Right atrium auricular region (tissue), 2 donors: ENCODE data around the gene APOBEC3G. TPM values are rescaled to one million over a fixed set of nuclear protein-coding genes. Genes with fewer than 3 reads are reported as not detected.
"Not testable (repeated sequence)": the region's sequence is repeated elsewhere in the genome, so short reads cannot be mapped to it uniquely, and the experiment has no call there.

Experiments used
- DNase-seq: peaks from one replicate; pipeline ENCODE4 v3.0.0-alpha.2; 2019; ENCODE audit warnings: low spot score
- H3K27ac ChIP-seq, 2 donors: fragments of 200-600 bp; sonication (generic); 1 replicate in 1 of 2; 2 replicates in 1 of 2; pipeline ENCODE4 v1.5.1; 2016 to 2019
- H3K27me3 ChIP-seq, 2 donors: fragments of 200-600 bp; sonication (generic); one replicate each; pipeline versions ENCODE4 v1.5.1 to v1.6.0; 2017 to 2019
- H3K36me3 ChIP-seq: fragments of 200-600 bp; sonication (generic); one replicate; pipeline ENCODE4 v1.5.1; 2016
- H3K4me1 ChIP-seq, 2 donors: fragments of 200-600 bp; sonication (generic); one replicate each; pipeline versions ENCODE4 v1.5.1 to v1.6.0; 2017 to 2019
- H3K4me3 ChIP-seq, 2 donors: fragments of 200-600 bp; sonication (generic); 1 replicate in 1 of 2; 2 replicates in 1 of 2; pipeline ENCODE4 v1.5.1; 2017 to 2019; ENCODE audit warnings: mild to moderate bottlenecking in 1 of 2, moderate library complexity in 1 of 2
- H3K9me3 ChIP-seq, 2 donors: fragments of 200-600 bp; sonication (generic); one replicate each; pipeline ENCODE4 v1.5.1; 2019
- CTCF ChIP-seq, 2 donors: fragments of 200-600 bp; sonication (generic); IDR thresholded peaks; one replicate each; pipeline ENCODE4 v1.5.1; 2019; ENCODE audit warnings: antibody characterized with exemption in 2 of 2
- total RNA-seq, 2 donors: library from RNA; depleted of rRNA; stranded (reverse); fragments of >200 nt; gene quantifications; one replicate each; pipeline ENCODE4 v1.1.0, GENCODE V29; 2016

APOBEC3G gene
- total RNA-seq, 2 donors from 2014 or later = 2.5 to 3.2 TPM

DNA sequence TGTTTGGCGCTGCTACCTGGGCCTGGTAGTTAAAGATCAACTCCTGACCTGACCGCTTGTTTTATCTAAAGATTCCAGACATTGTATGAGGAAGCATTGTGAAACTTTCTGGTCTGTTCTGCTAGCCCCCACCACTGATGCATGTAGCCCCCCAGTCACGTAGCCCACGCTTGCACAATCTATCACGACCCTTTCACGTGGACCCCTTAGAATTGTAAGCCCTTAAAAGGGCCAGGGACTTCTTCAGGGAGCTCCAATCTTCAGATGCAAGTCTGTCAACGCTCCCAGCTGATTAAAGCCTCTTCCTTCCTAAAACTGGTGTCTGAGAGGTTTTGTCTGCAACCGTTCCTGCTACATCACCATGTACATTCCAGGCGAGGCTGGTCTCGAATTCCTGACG lies 21.4 kb upstream of the APOBEC3G start:
- Histone ChIP-seq H3K4me1 (no peaks in the 10 kb centered on the region), H3K36me3 (no peaks in the 10 kb centered on the region), H3K4me3 (no peak overlapping the region), H3K27me3 (no peaks in the 10 kb centered on the region), H3K9me3 (no peaks in the 10 kb centered on the region), H3K27ac (no peak overlapping the region)
- no peak for DNase-seq
- TF ChIP-seq CTCF (IDR thresholded peaks at IDR 0.05) = no peak

- not testable (repeated sequence) for H3K27ac ChIP-seq, H3K27me3 ChIP-seq, H3K9me3 ChIP-seq, H3K4me3 ChIP-seq, H3K36me3 ChIP-seq, DNase-seq, H3K4me1 ChIP-seq
Measured at GRCh38 chr22:39061290-39061689, 15.8 kb upstream of the APOBEC3G start.

- H3K36me3 ChIP-seq, DNase-seq, H3K4me1 ChIP-seq, H3K27ac ChIP-seq, H3K4me3 ChIP-seq, H3K9me3 ChIP-seq, H3K27me3 ChIP-seq: not testable (repeated sequence)
Measured at GRCh38 chr22:39061951-39062350, 15.1 kb upstream of the APOBEC3G start.

- not testable (repeated sequence) for H3K27me3 ChIP-seq, H3K4me1 ChIP-seq, H3K27ac ChIP-seq, DNase-seq, H3K36me3 ChIP-seq, H3K4me3 ChIP-seq, H3K9me3 ChIP-seq
Measured at GRCh38 chr22:39063904-39064303, 13.2 kb upstream of the APOBEC3G start.

GRCh38 chr22:39066442-39067276 lies 10.4 kb upstream of the APOBEC3G start:
- not testable (repeated sequence) for H3K27me3 ChIP-seq, H3K4me3 ChIP-seq, H3K27ac ChIP-seq, H3K4me1 ChIP-seq, H3K9me3 ChIP-seq, DNase-seq, H3K36me3 ChIP-seq

DNA sequence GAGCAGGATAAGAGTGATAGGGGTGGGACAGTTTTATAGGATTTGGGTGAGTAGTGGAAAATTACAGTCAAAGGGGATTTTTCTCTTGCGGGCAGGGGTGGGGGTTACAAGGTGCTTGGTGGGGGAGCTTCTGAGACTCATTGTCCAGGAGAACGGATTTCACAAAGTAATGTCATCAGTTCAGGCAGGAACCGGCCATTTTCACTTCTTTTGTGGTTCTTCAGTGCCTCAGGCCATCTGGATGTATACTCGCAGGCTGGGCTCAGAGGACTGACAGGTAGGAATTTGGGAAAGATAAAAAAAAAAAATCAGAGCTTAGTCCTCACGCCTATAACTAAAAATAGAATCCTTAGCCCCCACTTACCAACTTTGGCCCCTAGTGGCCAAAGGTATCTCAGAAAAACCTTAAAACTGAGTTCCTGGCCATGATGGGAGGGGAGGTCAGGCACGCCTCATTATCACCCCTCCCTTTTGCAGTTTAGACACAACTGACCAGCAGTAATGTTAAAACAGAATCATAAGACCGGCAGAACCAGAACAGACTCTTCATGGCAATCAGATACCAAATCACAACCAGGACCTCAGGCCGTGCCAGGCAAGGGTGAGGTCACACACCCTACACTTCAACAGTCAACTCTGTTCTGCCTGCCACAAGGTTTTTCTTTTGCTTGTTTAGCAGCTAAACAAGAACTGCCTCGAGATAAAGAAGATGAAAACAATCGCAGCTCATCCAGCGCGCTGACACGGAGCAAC lies 8.9 kb upstream of the APOBEC3G start:
- no peak for DNase-seq
- H3K27ac ChIP-seq = no peak overlapping the region
- no peak overlapping the region for H3K4me3 ChIP-seq
- H3K4me1 ChIP-seq = no peaks in the 10 kb centered on the region
- H3K27me3 ChIP-seq = no peaks in the 10 kb centered on the region
- no peaks in the 10 kb centered on the region for H3K36me3 ChIP-seq
- TF ChIP-seq CTCF (IDR thresholded peaks at IDR 0.05) = no peak
- H3K9me3 ChIP-seq = no peaks in the 10 kb centered on the region

GRCh38 chr22:39070186-39070585 lies 6.9 kb upstream of the APOBEC3G start:
- no peak for TF ChIP-seq CTCF (IDR thresholded peaks at IDR 0.05)
- no peak for DNase-seq

GRCh38 chr22:39072581-39072981 lies 4.5 kb upstream of the APOBEC3G start:
- H3K27ac ChIP-seq, H3K9me3 ChIP-seq, H3K36me3 ChIP-seq, DNase-seq, H3K27me3 ChIP-seq, H3K4me3 ChIP-seq, H3K4me1 ChIP-seq: not testable (repeated sequence)

More at GRCh38 chr22:39070186-39070585, 6.9 kb upstream of the APOBEC3G start:
- no peaks in the 10 kb centered on the region for H3K36me3 ChIP-seq
- no peak overlapping the region for H3K4me3 ChIP-seq
- H3K27ac ChIP-seq = no peak overlapping the region
- H3K4me1 ChIP-seq = no peaks in the 10 kb centered on the region
- H3K27me3 ChIP-seq = no peaks in the 10 kb centered on the region
- no peaks in the 10 kb centered on the region for H3K9me3 ChIP-seq
